Vagina (tissue), 2 donors: ENCODE results near the gene BTNL9.

Source experiments
- CTCF ChIP-seq, 3 experiments: fragments of 450-650 bp in 2 of 3; fragments of 200-600 bp in 1 of 3; sonication (generic) in 1 of 3; IDR thresholded peaks; one replicate each; pipeline ENCODE4 v1.5.1; 2017 to 2019; ENCODE audit warnings: antibody characterized with exemption in 3 of 3, mild to moderate bottlenecking in 2 of 3, moderate library complexity in 2 of 3
- POLR2AphosphoS5 ChIP-seq, 2 donors: sonication (generic); formaldehyde crosslinking; IDR thresholded peaks; one replicate each; pipeline ENCODE4 v1.9.0; 2017; ENCODE audit warnings: antibody characterized with exemption in 2 of 2, mild to moderate bottlenecking in 2 of 2, low read depth in 1 of 2; ENCODE audit not compliant: insufficient read depth in 1 of 2

- TF ChIP-seq POLR2AphosphoS5 (IDR thresholded peaks at IDR 0.05; ENCODE audit: insufficient read depth in 1 of 2, low read depth in 1 of 2) (no peak), CTCF (IDR thresholded peaks at IDR 0.05) (no peak)
Measured at GRCh38 chr5:181059297-181060230, 19.5 kb downstream of the BTNL9 start.
